DMS79 treated with DMSO at 0.1 percent for 48 hours (cell line): ENCODE measurements around the gene PUS10.
"Not testable (repeated sequence)": the region's sequence is repeated elsewhere in the genome, so short reads cannot be mapped to it uniquely, and the experiment has no call there.

Source experiments
- DNase-seq: peaks from one replicate; lab custom pipeline; 2025; lab: John Stamatoyannopoulos, UW

Gene PUS10

DNA sequence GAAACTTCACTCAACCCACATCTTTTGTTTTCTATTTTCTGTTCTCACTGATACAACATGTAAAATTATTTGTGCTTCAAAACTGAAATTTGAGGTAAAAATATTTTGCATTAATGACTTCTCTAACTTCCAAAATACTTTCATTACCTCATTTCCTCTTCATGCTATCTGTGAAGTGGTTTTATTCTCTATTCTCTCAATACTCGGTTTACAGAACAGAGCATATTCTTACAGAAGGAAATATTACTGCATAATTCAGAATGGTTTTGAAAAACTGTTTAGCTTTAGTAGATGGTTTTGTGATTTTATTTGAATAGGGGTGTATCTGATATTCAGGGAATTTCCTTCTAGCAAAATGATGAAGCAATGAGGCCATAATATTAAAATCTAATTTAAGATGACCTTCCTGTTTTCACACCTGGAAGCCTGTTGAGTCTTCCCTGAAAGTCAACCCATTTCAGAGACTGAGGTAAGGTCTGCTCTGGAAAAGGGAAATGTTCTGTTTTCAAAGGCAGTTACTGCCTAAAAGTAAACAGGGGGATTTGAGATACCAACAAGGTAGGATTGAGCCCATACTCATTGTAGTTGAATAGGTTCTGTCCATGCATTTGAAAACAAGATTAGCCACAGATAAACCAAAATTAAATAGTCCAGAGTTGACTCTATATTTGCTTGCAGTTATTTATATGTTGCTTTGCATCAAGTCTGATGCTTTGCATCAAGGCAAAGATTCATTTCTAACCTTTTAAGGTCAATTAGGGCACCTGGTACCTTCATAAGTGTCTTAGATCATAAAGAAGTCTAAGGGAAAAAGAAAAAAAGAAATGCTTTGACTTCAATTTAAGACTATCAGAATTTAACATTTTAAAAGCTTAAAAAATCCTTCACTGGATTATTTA is 51.3 kb downstream of the PUS10 start:
- no peak for DNase-seq

DNA sequence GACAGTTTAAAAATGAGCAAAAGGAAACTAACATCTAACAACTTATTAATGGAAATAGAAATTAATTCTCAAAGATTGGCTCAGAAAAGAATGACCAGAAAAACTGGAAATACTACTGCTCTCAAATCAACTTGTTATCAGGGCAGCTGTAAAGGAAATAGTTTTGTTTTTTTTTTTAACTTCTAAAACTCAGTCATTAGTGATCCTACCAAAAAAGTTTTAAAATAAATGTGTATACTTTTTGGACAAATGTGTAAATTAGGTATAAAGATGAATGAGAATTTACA is 52.6 kb downstream of the PUS10 start:
- DNase-seq = no peak

DNA sequence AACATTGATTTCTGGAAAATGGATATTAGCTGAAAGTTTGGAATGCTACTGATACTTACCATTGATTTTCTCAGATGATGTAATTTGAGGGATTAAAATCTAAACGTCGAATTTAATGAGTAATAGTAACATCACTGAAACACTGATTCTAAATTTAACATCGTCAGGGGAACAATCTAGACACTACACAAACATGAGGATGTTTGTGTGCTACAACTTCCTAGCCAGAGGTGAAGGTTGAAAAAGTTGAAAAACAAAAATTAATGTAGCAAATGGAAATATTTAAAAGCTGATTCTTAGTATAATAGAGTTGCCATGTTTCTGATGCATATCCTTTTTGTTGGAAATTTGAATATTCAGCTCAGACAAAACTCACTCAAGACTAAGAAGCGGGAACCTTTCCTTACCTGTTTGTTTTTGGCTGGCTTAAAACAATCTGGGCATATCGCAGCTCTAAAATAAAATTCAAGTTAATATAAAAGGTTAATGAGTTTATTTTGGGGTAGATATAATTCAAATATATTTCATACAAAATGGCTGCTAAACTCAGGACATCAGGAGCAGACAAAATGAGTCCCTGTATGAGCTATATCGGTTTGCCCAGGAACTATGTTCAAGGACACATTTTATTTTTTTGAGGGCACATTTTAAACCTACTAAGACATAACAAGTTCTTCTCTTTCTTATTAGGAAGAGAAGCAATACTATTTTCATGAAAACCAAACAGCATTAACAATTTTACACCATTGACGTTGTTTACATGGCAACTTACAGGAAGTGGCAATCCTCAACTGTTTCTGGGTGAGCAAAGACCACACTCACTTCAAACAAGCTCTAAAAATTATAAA is 53.2 kb downstream of the PUS10 start:
- no peak for DNase-seq

DNA sequence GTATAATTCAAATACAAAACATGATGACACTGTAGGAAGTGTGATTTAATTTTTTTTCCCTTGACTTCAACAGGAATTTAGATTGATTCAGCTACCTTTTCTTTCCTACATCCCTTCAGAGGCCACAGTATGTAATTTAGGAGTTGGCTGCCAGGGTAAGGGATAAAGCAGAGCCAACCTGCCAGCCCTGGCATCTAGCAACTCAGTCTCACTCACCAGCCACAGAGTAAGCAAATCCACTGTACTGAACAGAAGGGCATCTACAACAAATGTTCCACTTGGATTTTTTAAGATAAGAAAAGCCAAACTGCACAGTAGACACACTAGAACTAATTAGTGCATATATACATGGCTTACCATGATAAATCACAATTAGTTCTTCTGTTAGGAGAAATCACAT is 54.9 kb downstream of the PUS10 start:
- DNase-seq = no peak

DNA sequence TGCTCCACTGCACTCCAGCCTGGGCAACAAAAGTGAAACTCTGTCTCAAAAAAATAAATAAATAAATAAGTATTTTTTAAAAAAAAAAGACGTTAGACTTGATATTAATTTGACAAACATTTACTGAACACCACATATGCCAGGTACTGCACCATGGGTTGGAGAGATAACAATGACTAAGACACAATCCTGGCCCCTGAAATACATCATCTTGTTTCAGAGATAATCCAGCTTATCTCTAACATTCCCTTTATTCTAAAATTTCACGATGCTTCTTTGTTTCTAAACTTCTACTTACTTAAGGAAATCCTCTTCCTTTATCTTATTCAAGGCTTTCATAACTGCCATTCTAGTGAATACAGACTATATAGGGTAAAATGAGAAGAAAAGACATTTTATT is 55.5 kb downstream of the PUS10 start:
- DNase-seq = no peak

DNA sequence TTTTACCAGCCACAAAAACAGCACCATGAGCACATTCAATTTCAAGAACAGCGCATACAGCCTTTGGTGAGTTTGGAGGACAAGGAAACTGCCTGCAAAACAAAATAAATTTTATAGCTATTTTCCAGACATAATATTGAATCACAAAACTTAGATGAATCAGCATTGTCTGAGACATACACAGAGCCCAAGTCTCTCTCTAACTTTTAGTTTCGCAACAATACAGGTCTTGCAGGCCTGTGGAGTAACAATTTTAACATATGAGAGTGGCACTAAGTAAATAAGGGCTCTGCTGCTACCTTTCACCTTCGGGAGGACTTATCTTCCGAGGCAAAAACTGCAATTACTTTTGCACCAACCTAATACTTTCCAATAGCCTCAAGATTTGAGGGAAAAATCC is 56.6 kb downstream of the PUS10 start:
- no peak for DNase-seq

DNA sequence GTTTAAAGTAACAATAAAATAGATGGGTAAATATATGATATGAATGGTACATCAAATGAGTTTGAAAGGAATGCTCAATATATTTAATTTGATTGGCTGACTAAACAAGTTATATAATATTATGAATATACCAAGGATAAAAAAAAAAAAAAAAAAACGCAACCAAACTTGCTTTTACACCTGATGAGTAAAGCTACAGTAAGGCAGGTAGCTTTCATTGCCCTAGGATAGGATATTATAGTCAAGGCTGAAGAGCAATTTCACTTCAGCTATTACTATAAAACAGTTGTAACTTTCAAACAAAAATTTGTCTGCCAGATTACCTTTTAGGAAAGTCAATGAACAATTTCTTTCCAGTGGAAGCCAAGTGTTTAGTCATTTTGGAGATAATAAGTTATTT is 57.3 kb downstream of the PUS10 start:
- DNase-seq = no peak

DNA sequence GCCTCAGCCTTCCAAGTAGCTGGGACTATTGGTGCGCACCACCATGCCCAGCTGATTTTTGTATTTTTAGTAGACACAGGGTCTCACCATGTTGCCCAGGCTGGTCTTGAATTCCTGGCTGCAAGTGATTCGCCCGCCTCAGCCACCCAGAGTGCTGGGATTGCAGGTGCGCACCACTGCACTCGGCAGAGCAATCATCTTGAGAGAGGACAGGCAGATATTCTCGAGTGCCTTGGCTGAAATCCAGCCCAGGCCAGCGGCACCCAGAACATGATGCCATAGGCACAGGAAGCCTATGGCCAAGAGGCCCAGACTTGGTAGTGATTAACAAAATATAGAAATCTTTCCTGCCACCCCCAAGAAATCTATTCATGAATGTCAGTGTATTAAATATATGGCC is 58.6 kb downstream of the PUS10 start:
- DNase-seq = no peak

DNA sequence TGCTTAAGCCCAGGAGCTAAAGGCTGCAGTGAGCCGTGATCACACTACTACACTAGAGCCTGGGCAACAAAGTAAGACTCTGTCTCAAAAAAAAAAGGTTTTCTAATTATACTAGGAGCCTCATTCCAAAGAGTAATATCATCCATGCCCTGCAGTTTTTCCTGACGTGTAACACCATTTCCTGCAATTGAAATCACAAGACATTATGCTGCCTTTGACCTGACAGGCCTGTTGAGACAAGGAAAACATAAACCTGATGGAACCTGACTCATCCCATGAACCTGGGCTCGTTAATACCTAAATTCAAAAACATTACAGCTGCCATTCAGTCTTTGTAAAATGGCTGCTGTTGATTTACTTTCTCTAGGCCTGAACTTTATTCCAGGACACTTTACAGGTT is 59.3 kb downstream of the PUS10 start:
- no peak for DNase-seq

DNA sequence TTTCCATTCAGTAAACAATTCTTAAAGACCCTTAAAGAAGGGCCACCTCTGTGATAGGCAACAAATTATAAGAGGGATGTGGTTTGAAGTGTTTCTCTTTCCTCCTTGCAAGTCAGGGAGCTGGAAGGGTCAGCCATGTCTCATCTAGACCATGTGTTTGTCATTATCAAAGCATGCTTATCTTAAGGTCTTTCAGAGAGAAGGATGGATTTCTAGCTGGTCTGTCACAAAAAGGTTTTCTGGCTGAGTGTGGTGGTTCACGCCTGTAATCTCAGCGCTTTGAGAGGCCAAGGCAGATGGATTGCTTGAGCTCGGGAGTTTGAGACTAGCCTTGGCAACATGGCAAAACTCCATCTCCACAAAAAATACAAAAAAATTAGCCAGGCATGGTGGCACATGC is 59.7 kb downstream of the PUS10 start:
- DNase-seq = no peak

DNA sequence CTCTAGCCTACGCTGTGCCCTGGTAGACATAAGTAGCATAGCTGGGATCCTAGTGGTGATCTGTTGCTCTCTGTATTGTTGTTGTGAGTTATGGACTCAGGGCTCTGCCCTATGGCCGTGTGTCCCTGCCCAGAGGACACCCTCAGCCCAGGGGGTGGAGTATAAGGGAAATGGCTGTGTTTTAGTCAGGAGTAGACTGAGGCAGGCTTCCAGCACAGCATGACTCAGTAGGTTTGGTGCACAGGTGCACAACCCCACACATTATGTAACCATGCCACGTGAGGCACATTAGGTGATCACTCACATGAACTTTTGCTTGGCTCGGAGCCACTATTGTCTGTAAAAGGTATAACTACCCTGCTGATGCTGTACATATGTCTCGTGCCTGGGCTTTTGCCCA is 60.4 kb downstream of the PUS10 start:
- no peak for DNase-seq

DNA sequence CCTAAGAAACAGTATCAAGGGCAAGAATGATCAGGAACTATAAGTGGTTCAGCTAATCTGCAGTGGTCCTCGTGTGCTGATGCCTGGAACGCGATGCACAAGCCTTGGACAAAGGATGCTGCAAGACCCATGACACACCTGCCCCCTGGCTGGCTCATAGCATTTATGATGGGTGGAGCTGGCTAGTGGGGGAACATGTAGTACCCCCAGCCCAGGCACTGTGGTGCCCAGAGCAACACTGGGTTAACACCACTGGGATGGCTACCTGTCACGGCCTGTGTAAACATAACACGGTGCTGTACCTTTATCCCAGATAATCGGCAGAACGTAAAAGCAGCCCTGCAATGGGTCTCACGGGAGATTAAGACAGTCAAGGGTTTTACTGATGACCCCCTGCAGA is 60.8 kb downstream of the PUS10 start:
- DNase-seq = no peak

DNA sequence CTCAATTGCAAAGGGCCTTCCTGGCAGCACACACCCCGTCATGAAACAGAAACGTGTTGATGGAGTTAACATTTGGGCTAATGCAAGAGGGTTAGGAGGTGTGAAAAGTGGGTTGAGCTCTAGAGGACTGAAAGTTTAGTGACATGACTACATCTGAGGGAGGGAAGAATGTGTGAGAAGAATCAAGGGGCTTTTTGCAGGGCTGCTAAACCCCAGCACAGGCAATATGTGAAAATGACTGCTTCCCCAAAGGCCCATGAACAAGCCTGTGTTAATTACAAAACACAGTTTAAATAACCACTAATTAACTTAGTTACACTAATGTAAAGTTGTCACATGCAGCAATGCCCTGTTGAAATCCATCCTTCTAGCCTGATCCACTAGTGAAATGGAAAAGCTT is 63.9 kb downstream of the PUS10 start:
- DNase-seq = no peak

DNA sequence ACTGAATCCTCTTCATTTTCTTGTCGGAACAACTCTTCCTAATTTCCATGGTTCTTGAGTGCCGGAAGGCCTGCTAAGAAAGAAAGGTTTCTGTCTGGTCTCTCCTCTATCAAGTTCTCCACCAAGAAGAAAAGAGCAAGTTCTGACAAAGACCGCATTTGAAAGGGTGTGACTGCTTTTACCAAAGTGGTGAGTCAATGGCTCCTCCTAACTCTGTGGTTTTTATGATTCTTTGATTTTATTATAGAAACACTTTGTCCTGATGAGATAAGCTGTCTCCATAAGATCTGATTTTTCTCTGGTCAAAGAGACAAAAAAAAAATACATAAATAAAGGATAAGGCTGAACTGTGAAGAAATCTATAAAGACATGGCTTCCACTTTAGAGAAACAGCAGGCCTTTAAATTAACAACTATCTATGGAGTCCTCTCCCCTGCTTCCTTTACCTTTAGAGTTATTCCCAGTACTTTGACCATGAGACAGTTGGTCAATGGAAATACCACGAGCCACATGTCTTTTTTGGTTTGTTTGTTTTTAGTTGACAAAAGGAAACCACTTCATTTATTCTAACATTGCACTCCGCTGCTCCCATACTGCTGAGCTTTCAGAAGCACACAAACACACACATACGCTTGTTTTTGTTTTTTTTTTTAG is 69.0 kb downstream of the PUS10 start:
- DNase-seq = no peak

DNA sequence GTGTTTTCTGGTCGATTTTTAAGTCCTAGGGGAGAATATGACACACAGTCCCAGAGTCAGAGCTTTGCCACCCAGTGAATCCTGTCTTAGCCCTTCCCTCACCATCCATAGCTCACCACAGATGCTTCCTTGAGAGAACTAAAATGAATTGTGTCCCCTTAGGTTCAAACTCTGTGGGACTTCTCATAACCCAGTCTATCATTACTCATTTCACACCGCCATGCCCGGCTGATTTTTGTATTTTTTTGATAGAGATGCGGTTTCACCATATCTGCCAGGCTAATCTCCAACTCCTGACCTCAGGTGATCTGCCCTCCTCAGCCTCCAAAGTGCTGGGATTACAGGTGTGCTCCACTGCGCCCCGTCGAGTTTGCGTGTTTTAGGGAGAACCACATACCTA is 69.9 kb downstream of the PUS10 start:
- no peak for DNase-seq

DNA sequence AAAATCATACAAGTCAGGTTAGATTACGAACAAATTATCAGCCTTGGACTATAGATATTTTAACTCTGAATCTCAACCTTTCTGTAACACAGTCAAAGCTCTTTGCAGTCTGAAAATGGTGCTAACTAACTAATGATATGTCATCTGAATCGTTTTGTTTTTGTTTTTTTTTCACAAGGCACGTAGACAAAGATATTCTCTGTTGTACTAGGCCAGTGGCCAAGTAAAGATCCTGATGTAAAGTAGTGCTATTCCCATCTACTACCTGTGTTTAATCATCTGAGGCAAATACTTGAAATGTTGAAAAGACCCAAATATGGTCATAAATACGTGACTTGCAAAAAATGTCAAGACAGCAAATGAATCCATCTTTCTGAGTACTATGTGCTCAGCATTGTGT is 71.0 kb downstream of the PUS10 start:
- no peak for DNase-seq

DNA sequence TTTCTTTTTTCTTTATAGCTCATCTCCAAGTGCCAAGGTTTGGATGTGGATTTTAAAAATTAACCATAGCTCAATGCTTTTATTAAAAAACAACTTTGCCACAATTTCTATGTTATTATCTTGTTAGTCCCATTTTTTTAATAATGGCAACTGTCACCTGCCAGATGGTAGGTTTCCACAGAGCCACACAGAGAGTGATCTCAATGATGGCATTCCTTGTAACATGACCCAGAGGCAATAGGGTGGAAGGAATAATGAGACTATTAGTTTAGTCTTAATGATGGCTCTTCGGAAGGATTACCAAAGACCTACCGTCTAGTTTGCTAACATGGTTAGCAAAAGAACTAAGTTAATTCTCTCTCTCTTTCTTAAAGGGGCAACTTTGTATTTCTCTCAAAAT is 72.7 kb downstream of the PUS10 start:
- no peak for DNase-seq

DNA sequence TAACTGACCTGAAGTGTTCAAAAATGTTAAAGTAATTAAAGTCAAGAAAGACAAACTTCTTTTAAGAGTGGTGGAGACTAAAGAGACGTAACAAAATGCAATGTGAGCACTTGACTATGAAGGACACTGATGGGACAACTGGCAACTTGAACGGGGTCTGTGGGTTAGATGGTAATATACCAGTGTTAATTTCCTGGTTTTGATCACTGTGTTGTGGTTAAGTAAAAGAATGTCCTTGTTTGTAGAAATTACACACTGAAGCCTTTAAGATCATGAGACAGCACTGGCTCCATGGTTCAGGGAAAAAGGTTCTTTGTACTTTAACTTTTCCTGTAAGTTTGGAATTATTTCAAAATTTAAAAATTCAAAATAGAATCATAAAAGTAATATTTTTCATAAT is 78.4 kb downstream of the PUS10 start:
- no peak for DNase-seq

DNA sequence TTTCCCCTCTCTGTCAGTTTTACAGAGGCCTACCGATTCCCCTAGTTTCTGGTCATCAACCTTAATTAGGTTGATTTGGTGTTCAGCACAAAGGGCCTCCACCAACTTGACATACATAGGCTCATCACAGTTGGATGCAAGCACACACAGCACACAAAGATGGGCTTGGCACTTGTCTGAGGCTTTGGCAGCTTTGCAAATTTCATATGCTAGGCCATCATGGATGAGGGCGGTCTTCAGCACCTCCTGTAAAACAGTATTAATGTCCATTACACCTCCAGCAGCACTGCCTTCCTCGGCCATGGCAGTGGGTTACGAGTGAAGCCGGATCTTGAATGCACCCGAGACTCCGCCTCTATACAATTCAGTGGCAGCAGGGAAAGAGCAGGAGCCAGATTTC is 79.8 kb downstream of the PUS10 start:
- no peak for DNase-seq

DNA sequence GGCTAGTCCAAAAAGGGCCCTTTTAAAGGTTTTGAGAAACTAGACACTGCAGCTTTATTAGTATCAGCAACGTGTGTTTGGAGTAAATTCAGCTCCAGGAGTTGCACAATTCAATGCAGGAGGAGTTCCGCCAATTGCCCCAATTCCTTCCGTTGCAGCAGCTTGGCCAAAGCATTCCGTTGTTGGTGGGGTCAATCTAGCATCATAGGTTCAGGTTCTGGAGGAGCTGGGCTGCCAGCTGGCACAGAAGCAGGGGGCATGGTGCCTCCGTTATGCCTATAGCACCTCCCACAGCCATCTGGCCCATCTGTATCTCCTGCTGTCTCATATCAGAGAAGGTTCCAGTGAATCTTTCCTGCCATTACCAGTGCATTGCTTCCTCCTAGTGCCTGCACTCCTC is 81.3 kb downstream of the PUS10 start:
- no peak for DNase-seq

DNA sequence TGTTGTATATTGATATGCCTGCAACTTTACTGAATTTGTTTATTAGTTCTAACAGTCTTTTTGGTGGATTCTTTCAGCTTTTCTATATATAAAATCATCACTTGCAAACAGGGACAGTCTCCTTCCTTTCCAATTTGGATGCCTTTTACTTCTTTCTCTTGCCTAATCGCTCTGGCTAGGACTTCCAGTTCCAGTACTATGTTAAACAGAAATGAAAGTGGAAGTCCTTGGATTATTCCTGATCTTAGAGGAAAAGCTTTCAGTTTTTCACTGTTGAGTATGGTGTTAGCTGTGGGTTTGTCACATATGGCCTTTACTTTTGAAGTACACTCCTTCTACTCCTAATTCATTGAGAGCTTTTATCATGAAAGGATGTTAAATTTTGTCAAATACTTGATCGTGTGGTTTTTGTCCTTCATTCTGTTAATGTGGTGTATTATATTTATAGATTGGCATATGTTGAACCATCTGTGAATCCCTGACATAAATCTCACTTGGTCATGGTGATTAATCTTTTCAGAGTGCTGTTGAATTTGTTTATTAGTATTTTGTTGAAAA is 83.8 kb downstream of the PUS10 start:
- DNase-seq = no peak

DNA sequence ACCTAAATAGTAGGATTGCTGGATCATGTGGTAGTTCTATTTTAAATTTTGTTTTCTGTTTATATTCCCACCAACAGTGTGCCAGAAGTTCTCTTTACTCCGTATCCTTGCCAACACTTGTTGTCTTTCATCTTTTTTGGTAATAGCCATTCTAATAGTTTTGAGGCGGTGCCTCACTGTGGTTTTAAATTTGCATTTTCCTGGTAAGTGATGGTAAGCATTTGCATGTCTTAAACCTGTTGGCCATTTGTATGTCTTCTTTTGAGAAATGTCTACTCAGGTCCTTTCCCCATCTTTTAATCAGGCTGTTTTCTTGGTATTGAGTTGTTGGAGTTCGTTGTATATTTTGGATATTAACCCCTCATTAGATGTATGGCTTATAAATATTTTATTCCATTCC is 85.1 kb downstream of the PUS10 start:
- no peak for DNase-seq

DNA sequence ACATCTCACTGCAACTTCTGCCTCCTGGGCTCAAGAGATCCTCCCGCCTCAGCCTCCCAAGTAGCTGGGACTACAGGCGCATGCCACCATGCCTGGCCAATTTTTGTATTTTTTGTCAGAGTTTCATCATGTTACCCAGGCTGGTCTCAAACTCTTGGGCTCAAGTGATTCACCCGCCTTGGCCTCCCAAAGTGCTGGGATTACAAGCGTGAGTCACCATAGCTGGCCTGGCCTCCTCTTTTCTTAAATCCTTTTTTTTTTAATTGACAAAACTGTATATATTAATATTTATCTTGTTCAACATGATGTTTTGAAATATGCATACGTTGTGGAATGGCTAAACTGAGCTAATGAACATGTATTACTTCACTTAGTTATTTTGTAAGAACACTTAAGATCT is 86.0 kb downstream of the PUS10 start:
- not testable (repeated sequence) for DNase-seq
